ENCODE measurements around the gene XKR7. TPM values are rescaled to one million over a fixed set of nuclear protein-coding genes. Genes with fewer than 3 reads are reported as not detected.
"Not testable (repeated sequence)": the region's sequence is repeated elsewhere in the genome, so short reads cannot be mapped to it uniquely, and the experiment has no call there.

Gene XKR7
- total RNA-seq, 1 donor from 2014 or later: 0.05 TPM

DNA sequence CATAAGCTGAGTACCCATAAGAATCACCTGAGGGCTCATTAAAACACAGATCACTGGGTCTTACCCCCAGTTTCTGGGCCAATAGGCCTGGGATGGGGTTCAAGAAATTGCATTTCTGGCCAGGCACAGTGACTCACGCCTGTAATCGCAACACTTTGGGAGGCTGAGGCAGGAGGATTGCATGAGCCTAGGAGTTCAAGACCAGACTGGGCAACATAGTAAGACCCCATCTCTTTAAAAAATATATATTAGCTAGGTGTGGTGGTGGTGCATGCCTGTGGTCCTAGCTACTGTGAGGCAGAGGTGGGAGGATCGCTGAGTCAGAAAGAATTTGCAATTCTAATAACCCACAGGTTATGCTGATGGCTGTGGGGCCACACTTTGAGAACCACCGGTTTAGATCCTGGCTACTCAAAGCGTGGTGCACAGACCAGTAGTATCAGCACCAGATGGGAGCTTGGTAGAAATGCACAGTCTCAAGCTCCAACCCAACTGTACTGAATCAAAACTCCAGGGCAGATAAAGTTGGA, 44.3 kb downstream of the XKR7 start:
- DNase-seq (ENCODE audit: low spot score): no peak

DNA sequence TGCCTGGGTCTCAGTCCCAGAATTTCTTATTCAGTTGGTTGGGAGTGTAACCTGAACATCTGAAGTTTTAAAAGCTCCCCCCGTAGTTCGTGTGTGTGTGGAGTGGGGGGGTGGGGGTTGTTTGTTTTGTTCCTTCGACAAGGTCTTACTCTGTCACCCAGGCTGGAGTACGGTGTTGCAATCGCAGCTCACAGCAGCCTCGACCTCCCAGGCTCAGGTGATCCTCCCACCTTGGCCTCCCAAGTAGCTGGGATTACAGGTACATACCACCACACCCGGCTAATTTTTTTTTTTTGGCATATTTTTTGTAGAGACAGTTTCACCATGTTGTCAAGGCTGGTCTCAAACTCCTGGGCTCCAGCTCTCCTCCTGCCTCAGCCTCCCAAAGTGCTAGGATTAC, 45.4 kb downstream of the XKR7 start:
- no peak for DNase-seq (ENCODE audit: low spot score)

DNA sequence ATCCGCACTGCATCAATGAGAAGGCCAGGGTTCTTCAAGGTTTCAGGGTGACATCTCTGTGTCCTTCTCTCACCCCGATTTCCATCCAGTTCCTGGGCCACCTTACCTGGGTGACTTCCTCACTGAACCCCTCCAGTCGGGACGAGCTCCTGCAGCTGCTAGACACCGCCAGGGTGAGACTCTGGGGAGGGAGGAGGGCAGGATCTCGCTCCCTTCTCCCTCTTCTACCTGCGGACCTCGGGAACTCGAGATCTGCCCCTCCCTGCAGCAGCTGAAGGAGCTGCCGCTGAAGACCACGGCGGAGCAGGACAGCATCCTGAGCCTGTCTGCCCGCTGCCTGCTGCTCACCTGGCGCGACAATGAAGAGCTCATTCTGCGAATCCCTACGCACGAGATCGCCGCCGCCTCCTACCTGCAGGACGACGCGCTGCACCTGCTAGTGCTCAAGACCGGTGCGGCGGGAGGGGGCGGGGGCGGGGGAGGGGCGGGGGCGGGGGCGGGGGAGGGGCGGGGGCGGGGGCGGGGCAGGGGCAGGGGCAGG, 49.8 kb downstream of the XKR7 start:
- no peak for DNase-seq (ENCODE audit: low spot score)

DNA sequence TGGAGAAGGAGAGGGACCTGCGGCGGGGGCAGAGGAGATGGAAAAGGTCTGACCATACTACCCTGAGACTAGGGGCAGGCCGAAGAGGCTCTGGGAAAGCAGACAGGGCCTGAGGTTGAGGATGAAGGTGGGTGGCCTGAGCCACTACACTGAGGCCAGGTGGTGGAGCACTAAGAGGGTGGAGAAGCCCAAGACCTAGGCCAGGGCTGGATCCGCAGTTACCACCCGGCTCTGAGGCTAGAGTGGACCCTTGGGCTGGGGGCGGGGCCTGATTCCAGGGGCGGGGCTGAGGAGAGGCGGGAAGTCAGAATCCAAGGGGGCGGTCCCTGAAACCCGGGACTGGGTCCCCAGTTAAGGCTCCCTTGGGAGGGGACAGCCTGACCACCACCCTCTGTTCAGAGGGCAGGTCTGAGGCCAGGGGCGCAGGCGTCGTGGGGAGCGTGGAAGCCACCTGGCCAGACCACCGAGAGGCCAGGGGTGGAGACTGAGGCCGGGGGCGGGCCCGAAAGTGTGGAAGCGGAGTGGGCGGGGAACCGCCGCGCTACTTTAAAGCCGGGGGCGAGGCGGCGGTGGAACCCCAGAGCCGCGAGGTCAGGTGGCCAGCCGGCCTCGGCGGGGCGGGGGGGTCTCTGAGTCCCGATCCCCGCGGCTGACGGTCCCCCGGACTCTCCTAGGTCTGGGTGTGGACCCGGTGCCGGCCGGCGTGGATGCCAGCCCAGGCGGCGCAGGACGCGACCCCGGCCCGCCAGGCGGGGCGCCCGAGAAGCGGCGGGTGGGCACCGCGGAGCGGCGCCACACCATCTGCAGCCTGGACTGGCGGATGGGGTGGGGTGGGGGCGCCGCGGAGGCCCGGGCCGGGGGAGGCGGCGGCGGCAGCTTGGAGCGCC, 50.6 kb downstream of the XKR7 start:
- peak; percentile 54 for DNase-seq (ENCODE audit: low spot score)

DNA sequence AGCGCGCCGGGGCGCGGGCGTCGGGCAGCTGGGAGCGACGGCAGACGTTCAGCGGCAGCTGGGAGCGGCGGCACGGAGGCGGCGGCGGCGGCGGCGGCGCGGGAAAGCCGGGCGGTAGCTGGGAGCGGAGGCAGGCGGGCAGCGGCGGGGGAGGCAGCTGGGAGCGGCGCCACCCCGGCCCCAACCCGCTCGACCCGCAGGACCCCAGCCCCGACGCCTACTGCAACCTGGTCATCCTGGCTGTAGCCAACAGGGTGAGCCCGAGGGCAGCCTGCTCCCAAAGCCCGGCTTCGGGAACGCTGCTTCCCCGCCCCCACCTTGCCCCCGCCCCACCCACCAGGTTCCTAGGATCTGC, 51.2 kb downstream of the XKR7 start:
- no peak for DNase-seq (ENCODE audit: low spot score)

DNA sequence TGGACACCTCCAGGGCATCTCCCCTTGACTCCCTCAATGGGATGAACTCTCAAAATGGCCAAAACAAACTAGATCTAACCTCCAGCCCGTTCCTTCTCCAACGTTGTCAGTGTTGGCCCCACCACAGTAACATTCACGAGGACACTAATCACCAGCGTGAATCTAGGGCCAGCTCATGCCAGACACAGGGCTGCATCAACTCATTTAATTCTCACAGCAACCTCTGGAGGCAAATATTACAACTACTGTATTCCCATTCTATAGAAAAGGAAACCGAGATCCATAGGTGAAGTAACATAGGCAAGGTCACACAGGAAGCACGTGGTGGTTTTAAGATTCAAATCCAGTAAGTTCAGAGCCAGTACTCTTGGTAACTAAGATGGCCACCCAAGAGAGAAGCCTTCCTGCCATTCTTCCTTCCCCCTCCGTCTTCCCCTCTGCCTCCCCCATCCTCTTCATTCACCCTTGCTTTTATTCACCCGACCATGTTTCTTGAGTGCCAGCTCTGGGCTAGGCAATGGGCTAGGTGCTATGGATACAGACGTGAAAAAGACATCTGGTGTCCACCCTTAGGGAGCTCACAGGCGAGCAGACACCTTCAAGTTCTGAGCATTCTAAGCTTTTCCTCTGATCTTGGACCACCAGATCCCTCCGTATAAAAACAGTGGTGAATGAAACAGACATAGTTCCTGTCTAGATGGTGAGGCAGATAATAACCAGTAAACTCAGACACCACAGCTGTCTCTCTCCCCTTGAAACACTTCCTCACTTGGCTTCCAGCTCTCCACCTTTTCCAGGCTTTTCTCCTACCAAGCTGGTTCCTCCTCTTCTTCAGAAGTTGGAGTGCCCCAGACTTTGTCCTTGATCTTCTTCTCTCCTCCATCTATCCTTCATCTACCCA, 51.9 kb downstream of the XKR7 start:
- no peak for DNase-seq (ENCODE audit: low spot score)

DNA sequence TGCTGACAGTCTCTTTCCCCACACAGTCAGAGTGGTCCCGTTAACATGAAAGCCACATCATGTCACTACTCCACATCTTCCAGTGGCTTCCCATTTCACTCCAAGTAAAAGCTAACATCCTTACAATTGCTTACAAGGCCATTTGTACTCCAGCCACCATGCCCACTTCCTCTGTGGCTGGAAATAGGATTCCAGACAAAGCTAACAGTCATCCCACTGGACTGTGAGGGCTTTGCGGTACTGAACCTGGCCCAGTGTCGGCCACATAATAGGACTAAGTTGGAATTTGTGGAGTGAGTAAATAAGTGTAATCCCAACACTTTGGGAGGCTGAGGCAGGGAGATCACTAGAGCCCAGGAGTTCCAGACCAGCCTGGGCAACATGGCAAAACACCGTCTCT, 53.1 kb downstream of the XKR7 start:
- no peak for DNase-seq (ENCODE audit: low spot score)

DNA sequence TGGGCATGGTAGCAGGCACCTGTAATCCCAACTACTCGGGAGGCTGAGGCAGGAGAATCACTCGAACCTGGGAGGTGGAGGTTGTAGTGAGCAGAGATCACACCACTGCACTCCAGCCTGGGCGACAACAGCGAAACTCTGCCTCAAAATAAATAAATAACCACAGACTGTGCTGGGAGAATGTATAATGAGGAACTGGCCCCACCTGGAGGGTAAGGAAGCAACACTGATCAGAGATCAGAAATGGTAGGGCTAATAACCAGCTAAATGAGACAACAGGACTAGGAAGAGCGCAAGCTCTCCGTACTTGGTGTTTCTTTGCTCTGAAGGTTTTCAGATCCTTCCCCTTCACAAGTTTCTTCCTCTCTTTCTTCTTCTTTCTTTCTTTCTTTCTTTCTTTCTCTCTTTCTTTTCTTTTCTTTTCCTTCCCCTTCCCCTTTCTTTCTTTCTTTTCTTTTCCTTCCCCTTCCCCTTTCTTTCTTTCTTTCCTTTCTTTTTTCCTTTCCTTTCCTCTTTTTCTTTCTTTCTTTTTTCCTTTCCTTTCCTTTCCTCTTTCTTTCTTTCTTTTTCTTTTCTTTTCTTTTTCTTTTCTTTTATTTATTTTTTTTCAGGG, 56.8 kb downstream of the XKR7 start:
- DNase-seq (ENCODE audit: low spot score): no peak

DNA sequence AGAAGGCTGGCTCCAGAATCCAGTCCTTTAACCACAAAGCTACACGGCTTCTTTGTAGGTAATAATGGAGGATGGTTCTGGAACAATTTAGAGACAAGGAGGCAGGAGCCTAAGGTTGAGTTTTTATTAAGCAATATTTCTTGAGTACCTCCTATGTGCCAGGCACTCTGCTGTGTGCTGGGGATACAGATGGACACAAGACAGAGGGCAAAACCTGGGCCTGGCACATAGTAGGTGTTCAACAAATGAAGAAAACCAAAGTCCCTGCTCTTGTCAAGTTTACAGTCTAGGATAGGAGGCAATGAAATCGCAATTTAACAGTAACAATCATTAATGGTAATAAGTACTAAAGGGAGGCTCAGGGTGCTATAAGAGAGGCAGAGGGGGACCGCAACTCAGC, 59.7 kb downstream of the XKR7 start:
- no peak for DNase-seq (ENCODE audit: low spot score)

DNA sequence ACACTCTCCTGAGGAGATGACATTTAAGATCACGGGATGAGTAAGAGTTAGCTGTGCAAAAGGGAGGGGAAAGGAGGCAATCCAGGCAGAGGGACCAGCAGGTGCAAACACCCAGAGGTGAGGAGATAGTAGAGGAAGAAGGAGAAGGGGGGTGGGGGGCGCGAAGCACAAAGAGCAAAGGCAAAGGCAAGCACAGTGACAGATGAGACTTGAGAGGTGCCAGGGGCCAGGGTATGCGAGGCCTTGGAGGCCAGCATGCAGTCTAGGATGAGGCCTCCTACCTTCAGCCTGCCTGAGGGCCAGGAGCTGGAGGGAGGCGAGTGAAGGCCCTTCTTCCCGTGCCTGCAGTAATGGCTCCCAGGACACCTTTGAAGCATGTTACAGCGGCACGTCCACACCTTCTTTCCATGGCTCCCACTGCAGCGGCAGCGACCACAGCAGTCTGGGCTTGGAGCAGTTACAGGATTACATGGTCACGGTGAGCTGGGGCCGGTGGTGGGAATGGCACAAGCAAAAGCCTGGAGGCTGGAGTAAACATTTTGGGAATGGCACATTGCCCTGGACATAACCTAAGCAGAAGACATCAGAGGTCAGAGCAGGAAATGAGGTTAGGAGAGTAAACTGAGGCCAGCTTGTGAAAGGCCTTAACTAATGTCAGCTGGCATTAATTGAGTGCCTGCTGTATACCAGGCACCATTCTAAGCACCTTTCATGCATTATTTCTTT, 60.9 kb downstream of the XKR7 start:
- no peak for DNase-seq (ENCODE audit: low spot score)

DNA sequence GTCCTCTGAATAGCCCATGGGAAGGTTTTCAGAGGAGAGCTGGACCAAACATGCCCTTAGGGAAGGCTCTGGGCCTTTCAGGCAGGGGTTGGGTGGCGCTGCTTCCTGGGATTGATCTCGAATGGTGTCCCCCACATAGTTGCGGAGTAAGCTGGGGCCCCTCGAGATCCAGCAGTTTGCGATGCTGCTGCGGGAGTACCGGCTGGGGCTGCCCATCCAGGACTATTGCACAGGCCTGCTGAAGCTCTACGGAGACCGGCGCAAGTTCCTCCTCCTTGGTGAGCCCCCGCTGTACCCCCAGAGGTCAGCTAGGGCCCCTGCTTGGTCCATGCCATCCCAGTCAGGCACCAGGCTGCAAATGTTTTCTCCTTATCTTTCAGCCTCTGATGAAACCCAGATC, 61.6 kb downstream of the XKR7 start:
- DNase-seq (ENCODE audit: low spot score): no peak

DNA sequence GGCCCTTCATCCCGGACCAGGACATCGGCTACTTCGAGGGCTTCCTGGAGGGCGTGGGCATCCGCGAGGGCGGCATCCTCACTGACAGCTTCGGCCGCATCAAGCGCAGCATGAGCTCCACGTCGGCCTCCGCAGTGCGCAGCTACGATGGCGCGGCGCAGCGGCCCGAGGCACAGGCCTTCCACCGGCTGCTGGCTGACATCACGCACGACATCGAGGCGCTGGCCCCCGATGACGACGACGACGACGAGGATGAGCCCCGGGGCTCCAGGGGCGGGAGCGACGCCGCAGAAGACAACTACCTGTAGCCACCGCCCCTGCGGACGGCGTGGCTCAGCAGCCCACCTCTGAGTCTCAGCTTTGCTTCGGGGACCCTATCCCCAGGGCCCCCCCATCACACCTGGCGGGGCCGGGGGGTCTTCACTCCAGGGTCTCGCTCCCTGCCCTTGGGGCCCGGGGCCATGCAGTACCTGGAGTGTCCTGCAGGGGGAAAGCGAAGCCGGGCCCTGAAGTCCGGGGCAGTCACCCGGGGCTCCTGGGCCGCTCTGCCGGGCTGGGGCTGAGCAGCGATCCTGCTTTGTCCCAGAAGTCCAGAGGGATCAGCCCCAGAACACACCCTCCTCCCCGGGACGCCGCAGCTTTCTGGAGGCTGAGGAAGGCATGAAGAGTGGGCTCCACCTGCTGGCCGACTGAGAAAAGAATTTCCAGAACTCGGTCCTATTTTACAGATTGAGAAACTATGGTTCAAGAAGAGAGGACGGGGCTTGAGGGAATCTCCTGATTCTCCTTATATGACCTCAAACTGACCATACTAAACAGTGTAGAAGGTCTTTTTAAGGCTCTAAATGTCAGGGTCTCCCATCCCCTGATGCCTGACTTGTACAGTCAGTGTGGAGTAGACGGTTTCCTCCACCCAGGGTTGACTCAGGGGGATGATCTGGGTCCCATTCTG, 63.3 kb downstream of the XKR7 start:
- peak; percentile 80 for DNase-seq (ENCODE audit: low spot score)

DNA sequence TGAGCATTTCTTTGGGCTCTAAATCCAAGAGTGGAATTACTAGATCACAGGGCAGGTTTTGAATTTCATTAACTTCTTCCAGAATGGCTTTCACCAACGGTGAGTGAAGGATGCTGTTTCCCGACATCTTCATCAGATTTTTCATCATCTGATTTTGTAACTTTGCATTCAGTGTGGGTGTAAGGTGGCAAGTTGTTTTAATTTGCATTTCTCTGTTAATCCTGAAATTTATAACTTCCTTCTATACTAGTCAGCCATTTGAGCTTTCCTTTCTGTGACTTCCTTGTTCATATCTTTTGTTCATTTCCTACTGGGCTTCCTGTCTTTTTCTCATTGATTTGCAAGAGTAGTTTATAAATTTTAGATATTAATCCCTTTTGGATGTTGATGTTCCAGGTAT, 65.4 kb downstream of the XKR7 start:
- DNase-seq (ENCODE audit: low spot score): no peak

DNA sequence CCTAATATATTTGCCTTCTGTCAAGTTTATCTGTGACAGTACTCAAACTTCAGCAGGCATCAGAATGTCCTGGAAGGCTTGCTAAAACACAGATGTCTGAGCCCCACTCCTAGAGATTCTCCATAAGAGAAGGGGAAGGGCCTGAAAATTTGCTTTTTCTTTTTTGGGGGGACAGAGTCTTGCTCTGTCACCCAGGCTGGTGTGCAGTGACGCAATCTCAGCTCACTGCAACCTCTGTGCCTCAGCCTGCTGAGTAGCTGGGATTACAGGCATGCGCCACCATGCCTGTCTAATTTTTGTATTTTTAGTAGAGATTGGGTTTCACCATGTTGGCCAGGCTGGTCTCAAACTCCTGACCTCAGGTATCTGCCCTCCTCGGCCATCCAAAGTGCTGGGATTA, 65.8 kb downstream of the XKR7 start:
- DNase-seq (ENCODE audit: low spot score): not testable (repeated sequence)

DNA sequence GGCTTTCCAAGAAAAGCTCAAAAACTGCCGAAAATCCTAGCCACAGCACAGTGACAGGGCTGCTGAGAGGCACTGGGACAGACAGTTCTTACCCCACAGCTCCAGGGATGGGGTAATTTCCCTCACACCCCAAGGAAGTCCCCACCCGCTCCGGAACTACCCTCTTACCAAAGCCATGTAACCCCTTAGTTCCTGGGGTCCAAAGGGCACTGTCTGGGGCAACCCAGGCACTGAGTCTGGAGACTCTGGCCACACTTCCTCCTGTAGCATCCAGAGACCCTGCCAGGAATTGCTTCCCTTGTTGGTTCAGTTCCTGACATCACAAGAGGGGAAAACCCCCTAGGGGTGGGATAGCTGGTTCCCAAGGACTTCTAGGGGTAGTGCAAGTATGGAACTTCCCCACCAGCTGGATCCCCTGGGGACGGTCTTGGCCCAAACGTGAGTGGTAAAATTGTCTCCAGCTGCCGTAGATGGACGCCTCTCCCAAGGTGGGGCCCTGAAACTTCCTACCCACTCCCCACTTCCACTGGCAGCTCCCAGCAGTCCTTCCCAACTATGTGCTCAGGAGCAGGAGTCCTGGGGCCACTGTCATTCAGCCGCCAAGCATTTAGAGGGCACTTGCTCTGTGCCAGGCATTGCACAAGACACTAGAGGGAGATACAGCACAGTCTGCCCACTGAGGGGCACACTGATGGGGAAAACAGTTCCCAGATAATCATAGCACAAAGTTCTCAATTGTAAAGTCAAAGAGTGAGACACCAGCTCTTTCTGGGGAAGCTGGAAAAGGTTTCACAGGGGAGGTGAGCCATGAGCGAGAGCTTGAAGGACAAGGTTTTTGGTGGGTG, 66.9 kb downstream of the XKR7 start:
- no peak for DNase-seq (ENCODE audit: low spot score)

DNA sequence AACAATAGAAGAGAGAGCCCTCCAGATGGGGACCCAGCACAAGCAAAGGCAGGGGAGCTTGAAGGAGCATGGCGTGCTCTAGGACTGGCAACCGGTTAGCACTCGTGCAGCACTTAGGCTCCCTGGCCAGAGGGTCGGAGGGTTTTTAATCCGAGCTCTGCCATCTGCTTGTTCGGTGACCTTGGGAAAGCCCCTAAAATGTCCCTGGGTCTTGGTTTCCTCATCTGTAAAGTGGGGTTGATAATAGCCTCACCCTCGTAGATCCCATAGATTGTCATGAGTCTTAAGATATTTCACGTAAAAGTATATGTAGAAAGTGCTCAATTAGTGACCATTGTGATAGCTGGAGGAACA, 67.5 kb downstream of the XKR7 start:
- DNase-seq (ENCODE audit: low spot score): no peak

DNA sequence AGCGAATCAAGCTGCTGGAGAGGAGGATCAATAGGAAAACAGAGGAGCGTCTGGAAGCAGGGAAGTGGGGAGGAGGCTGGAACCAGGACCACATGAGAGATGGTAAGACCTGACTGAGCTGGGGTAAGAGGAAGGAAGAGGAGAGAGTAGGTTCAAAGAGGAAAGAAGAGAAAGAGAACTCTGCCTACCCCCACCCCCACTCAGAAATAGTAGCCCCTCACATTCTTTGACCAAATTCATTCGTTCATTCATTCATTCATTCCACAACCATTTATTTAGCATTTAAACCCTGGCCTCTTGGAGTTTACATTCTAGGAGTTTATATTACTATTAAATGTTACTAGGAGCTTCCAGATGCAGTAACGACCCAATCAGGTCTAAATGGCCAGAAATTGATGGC, 68.3 kb downstream of the XKR7 start:
- no peak for DNase-seq (ENCODE audit: low spot score)

DNA sequence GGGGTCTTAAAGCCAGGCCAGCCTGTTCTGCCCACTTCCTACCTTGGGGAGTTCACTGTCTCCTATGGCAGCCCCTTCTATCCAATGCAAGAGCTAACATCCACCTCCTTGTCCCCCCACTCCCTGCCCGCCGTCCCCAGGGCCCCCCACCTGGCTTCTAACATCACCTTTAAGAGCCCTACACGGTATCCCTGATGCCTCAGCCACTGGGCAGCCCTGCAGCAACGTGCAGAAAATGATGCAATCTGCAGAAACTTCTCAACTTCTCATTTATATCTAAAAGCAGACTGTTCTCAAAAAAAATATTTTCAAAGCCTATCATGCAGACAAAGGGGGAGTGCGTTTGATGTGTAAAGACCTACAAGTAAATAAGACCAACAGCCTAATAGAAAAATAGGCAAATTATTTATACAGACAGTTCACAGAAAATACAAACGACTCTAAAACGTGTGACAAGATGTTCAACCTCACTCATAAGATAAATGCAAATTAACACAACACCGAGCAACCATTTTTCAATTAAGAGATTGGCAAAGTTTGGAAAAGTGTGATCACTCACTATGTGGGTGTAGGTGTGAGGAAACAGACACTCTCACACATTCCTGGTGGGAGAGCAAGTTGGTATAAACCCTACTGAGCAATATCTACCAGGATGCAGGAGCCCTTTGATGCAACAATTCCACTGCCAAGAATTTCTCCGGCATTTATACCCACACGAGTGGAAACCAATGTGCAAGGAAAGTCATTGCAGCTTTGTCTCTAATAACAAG, 69.0 kb downstream of the XKR7 start:
- no peak for DNase-seq (ENCODE audit: low spot score)

DNA sequence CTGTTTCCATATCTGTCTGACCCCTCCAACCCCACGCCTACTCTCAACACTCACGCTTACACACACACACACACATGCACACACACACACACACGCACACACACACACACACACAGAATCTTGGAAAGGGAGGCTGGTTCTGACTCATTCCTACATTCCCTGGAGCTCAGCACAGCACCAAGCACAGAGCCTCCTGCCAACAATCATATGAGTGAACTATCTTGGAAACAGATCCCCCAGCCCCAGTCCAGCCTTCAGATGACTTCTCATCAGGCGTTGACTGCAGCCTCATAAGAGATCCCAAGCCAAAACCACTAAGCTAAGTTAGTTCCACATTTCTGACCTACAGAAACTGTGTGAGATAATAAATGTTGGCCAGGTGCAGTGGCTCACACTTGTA, 70.0 kb downstream of the XKR7 start:
- DNase-seq (ENCODE audit: low spot score): no peak
